Activated T-cell treated with anti-CD3 and anti-CD28 coated beads, Interleukin-2, amount 50 U/mL, for 48 hours (primary cell): ENCODE measurements around the gene KLHL15.
"Not testable (repeated sequence)": the region's sequence is repeated elsewhere in the genome, so short reads cannot be mapped to it uniquely, and the experiment has no call there.

ENCODE experiments used
- DNase-seq, 2 experiments: peaks; one replicate each; pipeline ENCODE4 v3.0.0-alpha.2; 2020

Gene KLHL15

GRCh38 chrX:24027086-24027485 is at the start of gene KLHL15:
TSS of gene KLHL15 (minus strand) at chrX:24027186. CDS start at chrX:24006693, 20,493 bp downstream.
- no peak for DNase-seq

- no peak for DNase-seq
Observed at GRCh38 chrX:24069877-24070276, 42.9 kb upstream of the KLHL15 start.

- no peak for DNase-seq
Observed at GRCh38 chrX:24063488-24063887, 36.5 kb upstream of the KLHL15 start.

GRCh38 chrX:24055043-24055356 is 28.0 kb upstream of the KLHL15 start:
- DNase-seq = no peak

- DNase-seq = peak; percentile 91
Observed at GRCh38 chrX:24054182-24055042, 27.4 kb upstream of the KLHL15 start, which contains the start of gene EIF2S3. TSS of gene EIF2S3 (plus strand) at chrX:24054956. CDS start at chrX:24054969, 13 bp downstream.

- DNase-seq = not testable (repeated sequence)
Observed at GRCh38 chrX:24050522-24051318, 23.7 kb upstream of the KLHL15 start.

GRCh38 chrX:24049643-24050042 is 22.7 kb upstream of the KLHL15 start:
- DNase-seq = not testable (repeated sequence)

GRCh38 chrX:24046060-24046459 is 19.1 kb upstream of the KLHL15 start:
- not testable (repeated sequence) for DNase-seq

- DNase-seq = no peak
Observed at GRCh38 chrX:24037729-24038128, 10.7 kb upstream of the KLHL15 start.

- DNase-seq = no peak
Observed at GRCh38 chrX:24034485-24034884, 7.5 kb upstream of the KLHL15 start.

- DNase-seq = no peak
Observed at GRCh38 chrX:24030597-24030996, 3.6 kb upstream of the KLHL15 start.

- no peak for DNase-seq
Observed at GRCh38 chrX:24027985-24028384, 999 bp upstream of the KLHL15 start.

- no peak for DNase-seq
Observed at GRCh38 chrX:24026432-24026831, 554 bp downstream of the KLHL15 start.

- no peak for DNase-seq
Observed at GRCh38 chrX:24025741-24026403, 1.1 kb downstream of the KLHL15 start.

GRCh38 chrX:24024819-24025740 is 1.9 kb downstream of the KLHL15 start:
- peak; percentile 85 to 88 for DNase-seq

- DNase-seq = no peak
Observed at GRCh38 chrX:24023972-24024669, 2.9 kb downstream of the KLHL15 start.

- no peak for DNase-seq
Observed at GRCh38 chrX:24023544-24023943, 3.4 kb downstream of the KLHL15 start.

GRCh38 chrX:24020306-24020876 is 6.6 kb downstream of the KLHL15 start:
- DNase-seq = no peak

- DNase-seq = no peak
Observed at GRCh38 chrX:24019448-24019847, 7.5 kb downstream of the KLHL15 start.

- DNase-seq = no peak
Observed at GRCh38 chrX:24018809-24019208, 8.2 kb downstream of the KLHL15 start.

- no peak for DNase-seq
Observed at GRCh38 chrX:24017674-24018073, 9.3 kb downstream of the KLHL15 start.
